Measurements from ENCODE around the gene PLEKHA1.

GRCh38 chr10:122417667-122418066 is 43.2 kb downstream of the PLEKHA1 start:
- TF ChIP-seq CTCF (conservative IDR thresholded peaks at IDR 0.05; ENCODE audit: low read depth in 2 of 2) (no peak), REST (IDR thresholded peaks at IDR 0.05; ENCODE audit: unreplicated experiment) (no peak), EZH2phosphoT487 (IDR thresholded peaks at IDR 0.05; ENCODE audit: unreplicated experiment) (no peak), EZH2 (IDR thresholded peaks at IDR 0.05; ENCODE audit: low read depth, unreplicated experiment) (no peak)
